DND-41 (cell line): ENCODE measurements around the gene RHBDD1.

Experiments
- EZH2 ChIP-seq: IDR thresholded peaks from 3 replicates; pipeline ENCODE4 v1.6.1; 2012; ENCODE audit warnings: borderline replicate concordance, low read depth, mild to moderate bottlenecking, moderate library complexity, low read length, inconsistent platforms; ENCODE audit not compliant: severe bottlenecking
- TF ChIP-seq, protein P1 (sequence below): IDR thresholded peaks from 2 replicates; pipeline ENCODE4 v1.5.1; 2012; ENCODE audit warnings: borderline replicate concordance, low read length, moderate library complexity, mild to moderate bottlenecking; ENCODE audit not compliant: poor library complexity, severe bottlenecking; ENCODE audit errors: extremely low read depth

DNA sequence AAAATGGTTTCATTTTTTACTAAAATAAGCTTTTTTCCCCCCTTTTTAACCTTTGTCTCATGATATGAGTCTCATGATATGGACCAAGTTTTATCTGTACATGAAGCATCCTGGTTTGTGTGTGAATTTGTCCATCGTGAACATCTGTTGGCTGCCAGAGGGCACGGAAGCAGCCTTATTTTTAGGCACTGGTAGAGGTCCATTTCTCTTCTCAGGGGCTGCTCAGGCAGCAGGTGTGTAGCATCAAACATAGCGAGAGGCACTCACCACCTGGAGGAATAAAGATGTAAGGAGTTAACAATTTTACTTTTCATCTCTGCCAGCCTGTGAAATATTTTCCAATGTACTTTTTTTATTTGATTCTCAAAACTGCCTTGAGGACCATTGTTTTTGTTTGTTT, 134.5 kb downstream of the RHBDD1 start:
- TF ChIP-seq, protein P1, sequence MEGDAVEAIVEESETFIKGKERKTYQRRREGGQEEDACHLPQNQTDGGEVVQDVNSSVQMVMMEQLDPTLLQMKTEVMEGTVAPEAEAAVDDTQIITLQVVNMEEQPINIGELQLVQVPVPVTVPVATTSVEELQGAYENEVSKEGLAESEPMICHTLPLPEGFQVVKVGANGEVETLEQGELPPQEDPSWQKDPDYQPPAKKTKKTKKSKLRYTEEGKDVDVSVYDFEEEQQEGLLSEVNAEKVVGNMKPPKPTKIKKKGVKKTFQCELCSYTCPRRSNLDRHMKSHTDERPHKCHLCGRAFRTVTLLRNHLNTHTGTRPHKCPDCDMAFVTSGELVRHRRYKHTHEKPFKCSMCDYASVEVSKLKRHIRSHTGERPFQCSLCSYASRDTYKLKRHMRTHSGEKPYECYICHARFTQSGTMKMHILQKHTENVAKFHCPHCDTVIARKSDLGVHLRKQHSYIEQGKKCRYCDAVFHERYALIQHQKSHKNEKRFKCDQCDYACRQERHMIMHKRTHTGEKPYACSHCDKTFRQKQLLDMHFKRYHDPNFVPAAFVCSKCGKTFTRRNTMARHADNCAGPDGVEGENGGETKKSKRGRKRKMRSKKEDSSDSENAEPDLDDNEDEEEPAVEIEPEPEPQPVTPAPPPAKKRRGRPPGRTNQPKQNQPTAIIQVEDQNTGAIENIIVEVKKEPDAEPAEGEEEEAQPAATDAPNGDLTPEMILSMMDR, result no peak
- TF ChIP-seq EZH2, result no peak
